ELF-1 (cell line): Measurements from ENCODE around the gene URM1.

Experiments used
- DNase-seq: peaks from one replicate; pipeline ENCODE4 v3.0.0-alpha.2; 2016; ENCODE audit warnings: low read depth, low spot score

URM1 gene

GRCh38 chr9:128428644-128429512 is 57.7 kb downstream of the URM1 start:
- DNase-seq = peak; percentile 36

GRCh38 chr9:128429513-128430086 is 58.4 kb downstream of the URM1 start:
- no peak for DNase-seq

DNA sequence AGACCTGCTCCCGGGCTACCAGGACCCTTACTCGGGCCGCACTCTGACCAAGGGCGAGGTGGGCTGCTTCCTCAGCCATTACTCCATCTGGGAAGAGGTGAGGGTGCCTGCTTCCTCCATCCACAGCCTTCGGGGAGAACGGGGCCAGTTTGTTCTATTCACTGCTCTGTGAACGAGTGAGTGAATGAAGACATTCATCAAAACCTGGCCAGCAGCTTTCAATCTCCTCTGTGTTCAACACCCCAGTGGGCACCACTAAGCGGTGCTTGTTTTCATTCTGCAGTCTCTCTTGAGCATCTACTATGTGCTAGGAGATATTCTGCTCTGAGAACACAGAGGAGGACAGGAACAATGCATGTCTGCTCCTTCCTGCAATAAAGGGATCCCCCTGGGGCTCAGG is 60.0 kb downstream of the URM1 start:
- no peak for DNase-seq

DNA sequence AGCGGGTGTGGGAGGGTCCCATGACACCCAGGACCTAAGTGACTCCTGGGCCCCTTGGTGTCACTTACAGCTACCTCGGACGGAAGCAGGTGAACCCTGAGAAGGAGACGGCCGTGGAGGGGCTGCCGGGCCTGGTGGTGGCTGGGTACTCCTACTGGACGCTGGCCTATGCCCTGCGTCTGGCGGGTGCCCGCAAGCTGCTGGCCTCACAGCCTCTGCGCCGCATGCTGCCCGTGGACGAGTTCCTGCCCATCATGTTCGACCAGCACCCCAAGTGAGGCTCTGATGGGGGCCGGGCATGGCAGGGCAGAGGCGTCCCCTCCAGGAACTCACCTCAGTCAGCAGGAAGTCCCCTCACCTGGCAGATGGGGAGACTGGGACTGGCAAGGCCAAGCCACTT is 63.2 kb downstream of the URM1 start:
- DNase-seq = no peak

DNA sequence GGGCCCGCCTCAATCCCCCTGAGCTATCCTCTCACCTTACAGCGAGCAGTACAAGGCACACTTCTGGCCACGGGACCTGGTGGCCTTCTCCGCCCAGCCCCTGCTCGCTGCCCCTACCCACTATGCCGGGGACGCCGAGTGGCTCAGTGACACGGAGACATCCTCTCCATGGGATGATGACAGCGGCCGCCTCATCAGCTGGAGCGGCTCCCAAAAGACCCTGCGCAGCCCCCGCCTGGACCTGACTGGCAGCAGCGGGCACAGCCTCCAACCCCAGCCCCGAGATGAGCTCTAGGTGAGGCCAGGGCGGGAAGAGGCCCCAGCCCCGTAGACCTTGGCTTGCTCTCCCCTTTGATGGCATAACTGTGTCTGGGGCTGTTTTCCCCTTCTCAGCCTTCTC is 64.4 kb downstream of the URM1 start:
- no peak for DNase-seq

DNA sequence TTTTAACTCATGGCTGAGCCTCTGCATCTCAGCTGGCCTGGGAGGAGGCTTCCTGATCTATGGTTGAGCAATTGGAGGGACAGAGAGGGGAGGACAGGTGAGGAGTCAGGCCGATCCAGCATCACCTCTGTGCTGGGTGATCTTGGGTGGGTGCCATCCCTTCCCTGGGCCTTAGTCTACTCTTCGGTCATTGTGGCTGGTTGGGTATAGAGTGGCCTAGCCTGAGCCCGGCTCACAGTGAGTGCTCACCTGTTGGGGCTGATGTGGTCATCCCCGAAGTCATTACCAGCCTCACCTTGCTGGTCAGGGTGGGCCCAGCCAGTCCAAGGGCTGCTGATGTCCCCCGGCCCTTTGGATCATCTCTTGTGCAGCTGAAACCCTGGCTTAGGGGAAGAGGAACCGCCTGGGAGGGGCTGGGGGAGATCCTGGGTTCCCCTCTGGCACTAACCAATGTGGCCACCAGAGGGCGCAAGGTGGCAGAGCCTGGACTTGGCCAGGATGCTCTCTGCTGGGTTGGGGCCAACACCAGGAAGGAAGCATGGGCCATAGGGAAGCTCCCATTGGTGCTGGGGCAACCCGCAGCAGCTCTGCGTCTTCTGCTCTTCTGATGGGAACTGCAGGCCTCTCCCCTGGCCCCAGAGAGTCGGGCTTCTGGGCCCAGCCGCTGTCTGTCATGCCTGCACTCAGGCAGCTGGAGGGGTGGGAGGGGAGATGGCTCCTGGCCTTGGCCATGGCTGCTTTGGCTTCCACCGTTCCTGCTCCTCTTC is 67.4 kb downstream of the URM1 start:
- peak; percentile 92 for DNase-seq

DNA sequence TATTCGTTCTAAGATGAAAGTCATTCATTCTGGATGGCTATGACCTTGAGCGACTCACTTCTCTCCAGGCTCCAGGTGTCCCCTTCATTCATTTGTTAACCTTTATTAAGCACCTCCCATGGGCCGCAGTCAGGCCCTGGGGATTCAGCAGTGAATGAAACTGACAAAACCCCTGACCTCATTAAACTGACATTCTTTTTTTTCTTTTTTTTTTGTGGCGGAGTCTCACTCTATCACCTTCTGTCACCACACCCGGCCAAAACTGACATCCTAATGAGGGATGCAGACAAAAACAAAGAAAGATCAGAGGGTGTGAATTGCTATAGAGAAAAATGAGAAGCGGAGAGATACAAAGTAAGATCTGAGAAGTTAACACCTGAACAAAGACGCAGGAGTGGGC is 68.1 kb downstream of the URM1 start:
- no peak for DNase-seq
